ENCODE measurements around the gene PXN. TPM values are rescaled to one million over a fixed set of nuclear protein-coding genes. Genes with fewer than 3 reads are reported as not detected.
A peak's percentile ranks its signal among the peaks of the same experiment; 100 is the strongest.

PXN gene
- total and polyA plus RNA-seq, 2 experiments from 2014 or later, result 38.4 to 76.0 TPM

DNA sequence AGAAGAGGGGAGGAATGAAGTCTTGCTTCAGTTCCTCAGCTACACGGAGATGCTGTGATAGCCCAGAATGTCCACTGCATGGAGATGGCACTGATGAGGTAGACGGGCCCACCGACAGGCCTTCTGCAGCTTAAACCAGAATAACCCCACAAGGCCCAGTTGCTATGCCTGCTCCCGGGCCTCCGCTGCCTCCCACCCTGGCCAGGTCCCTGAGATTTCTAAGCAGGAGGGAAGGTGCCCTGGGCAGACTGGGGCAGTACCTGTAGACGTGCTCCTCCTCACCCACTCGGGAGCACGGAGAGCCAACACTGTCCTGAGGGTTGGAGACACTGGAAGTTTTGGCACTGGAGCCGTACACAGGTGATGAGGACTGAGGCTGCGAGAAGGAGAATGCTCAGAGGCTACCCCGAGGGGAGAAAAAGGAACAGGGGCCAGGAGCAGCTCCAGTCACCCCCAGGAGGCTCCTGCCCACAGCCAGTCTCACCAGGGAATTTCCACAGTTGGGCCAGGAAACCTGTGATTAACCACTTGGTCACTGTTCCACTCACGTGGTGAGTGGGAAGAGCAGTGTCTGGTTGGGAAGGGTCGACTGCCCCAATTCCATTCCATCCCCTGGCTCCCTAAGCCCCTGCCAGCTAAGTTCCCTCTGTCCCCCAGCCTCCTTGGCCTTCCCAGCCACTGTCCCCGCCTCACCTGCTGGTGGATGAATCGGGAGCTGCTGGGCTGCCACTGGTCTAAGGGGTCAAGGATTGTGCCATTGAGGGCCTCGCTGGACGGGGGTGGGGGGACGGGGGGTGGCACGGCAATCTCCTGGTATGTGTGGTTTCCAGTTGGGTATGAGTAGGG lies 41.8 kb downstream of the PXN start:
- TF ChIP-seq NANOG (IDR thresholded peaks at IDR 0.05; ENCODE audit: borderline replicate concordance) (no peak), POLR2AphosphoS5 (IDR thresholded peaks at IDR 0.05; ENCODE audit: low read depth) (no peak), ZNF331 (CRISPR knock-in tag; IDR thresholded peaks at IDR 0.05; ENCODE audit: low read depth) (no peak), EZH2 (IDR thresholded peaks at IDR 0.05; ENCODE audit: low read depth, unreplicated experiment) (no peak), CREB1 (CRISPR knock-in tag; IDR thresholded peaks at IDR 0.05; ENCODE audit: low read depth) (no peak), EZH2phosphoT487 (IDR thresholded peaks at IDR 0.05; ENCODE audit: unreplicated experiment) (no peak), ZNF114 (CRISPR knock-in tag; IDR thresholded peaks at IDR 0.05) (no peak), STAT1 (IDR thresholded peaks at IDR 0.05; ENCODE audit: unreplicated experiment) (no peak)
- TF ChIP-seq, protein P1, sequence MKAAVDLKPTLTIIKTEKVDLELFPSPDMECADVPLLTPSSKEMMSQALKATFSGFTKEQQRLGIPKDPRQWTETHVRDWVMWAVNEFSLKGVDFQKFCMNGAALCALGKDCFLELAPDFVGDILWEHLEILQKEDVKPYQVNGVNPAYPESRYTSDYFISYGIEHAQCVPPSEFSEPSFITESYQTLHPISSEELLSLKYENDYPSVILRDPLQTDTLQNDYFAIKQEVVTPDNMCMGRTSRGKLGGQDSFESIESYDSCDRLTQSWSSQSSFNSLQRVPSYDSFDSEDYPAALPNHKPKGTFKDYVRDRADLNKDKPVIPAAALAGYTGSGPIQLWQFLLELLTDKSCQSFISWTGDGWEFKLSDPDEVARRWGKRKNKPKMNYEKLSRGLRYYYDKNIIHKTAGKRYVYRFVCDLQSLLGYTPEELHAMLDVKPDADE (IDR thresholded peaks at IDR 0.05), result no peak
- TF ChIP-seq, protein P2, sequence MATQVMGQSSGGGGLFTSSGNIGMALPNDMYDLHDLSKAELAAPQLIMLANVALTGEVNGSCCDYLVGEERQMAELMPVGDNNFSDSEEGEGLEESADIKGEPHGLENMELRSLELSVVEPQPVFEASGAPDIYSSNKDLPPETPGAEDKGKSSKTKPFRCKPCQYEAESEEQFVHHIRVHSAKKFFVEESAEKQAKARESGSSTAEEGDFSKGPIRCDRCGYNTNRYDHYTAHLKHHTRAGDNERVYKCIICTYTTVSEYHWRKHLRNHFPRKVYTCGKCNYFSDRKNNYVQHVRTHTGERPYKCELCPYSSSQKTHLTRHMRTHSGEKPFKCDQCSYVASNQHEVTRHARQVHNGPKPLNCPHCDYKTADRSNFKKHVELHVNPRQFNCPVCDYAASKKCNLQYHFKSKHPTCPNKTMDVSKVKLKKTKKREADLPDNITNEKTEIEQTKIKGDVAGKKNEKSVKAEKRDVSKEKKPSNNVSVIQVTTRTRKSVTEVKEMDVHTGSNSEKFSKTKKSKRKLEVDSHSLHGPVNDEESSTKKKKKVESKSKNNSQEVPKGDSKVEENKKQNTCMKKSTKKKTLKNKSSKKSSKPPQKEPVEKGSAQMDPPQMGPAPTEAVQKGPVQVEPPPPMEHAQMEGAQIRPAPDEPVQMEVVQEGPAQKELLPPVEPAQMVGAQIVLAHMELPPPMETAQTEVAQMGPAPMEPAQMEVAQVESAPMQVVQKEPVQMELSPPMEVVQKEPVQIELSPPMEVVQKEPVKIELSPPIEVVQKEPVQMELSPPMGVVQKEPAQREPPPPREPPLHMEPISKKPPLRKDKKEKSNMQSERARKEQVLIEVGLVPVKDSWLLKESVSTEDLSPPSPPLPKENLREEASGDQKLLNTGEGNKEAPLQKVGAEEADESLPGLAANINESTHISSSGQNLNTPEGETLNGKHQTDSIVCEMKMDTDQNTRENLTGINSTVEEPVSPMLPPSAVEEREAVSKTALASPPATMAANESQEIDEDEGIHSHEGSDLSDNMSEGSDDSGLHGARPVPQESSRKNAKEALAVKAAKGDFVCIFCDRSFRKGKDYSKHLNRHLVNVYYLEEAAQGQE (IDR thresholded peaks at IDR 0.05; ENCODE audit: unreplicated experiment), result no peak
- TF ChIP-seq, protein P3, sequence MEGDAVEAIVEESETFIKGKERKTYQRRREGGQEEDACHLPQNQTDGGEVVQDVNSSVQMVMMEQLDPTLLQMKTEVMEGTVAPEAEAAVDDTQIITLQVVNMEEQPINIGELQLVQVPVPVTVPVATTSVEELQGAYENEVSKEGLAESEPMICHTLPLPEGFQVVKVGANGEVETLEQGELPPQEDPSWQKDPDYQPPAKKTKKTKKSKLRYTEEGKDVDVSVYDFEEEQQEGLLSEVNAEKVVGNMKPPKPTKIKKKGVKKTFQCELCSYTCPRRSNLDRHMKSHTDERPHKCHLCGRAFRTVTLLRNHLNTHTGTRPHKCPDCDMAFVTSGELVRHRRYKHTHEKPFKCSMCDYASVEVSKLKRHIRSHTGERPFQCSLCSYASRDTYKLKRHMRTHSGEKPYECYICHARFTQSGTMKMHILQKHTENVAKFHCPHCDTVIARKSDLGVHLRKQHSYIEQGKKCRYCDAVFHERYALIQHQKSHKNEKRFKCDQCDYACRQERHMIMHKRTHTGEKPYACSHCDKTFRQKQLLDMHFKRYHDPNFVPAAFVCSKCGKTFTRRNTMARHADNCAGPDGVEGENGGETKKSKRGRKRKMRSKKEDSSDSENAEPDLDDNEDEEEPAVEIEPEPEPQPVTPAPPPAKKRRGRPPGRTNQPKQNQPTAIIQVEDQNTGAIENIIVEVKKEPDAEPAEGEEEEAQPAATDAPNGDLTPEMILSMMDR (conservative IDR thresholded peaks at IDR 0.05; ENCODE audit: low read depth in 2 of 2), result no peak
- peaks cover 36% of the 10 kb centered on the region for H3K4me1 Mint-ChIP-seq
- Histone ChIP-seq H3K79me2 (replicated peaks; ENCODE audit: insufficient read depth) (peaks cover 22% of the 10 kb centered on the region), H3F3A (replicated peaks; ENCODE audit: low read depth) (0 out of 2 replicates have a peak, but pooled peaks cover 10% of the 10 kb centered on the region), H3K4me1 (ENCODE audit: insufficient read depth) (peaks cover 15% of the 10 kb centered on the region), H3K27me3 (ENCODE audit: insufficient read depth) (no peaks in the 10 kb centered on the region), H3K4me3 (no peak overlapping the region), H3K4me2 (no peak overlapping the region), H3K27ac (ENCODE audit: low read depth) (no peak overlapping the region), H2AFZ (no peak overlapping the region), H3K36me3 (ENCODE audit: insufficient read depth) (no peaks in the 10 kb centered on the region; the same call in 1 of the 2 replicates), H3K9me2 (ENCODE audit: insufficient read depth) (no peaks in the 10 kb centered on the region), H4K20me1 (replicated peaks; ENCODE audit: insufficient read depth) (peaks cover 2% of the 10 kb centered on the region; the same call in 1 of the 2 replicates)
- no peak overlapping the region for H3K4me3 Mint-ChIP-seq
- peaks cover 24% of the 10 kb centered on the region for H3K27me3 Mint-ChIP-seq (ENCODE audit: insufficient read depth, low read depth, poor library complexity)
- no peak for ATAC-seq
- no peak for DNase-seq (ENCODE audit: low spot score)
- H3K9me3 Mint-ChIP-seq, result no peaks in the 10 kb centered on the region
- H3K27ac Mint-ChIP-seq, result peak overlapping the region; percentile 65; the same call in 1 of the 2 replicates
- peaks cover 50% of the 10 kb centered on the region for H3K36me3 Mint-ChIP-seq (ENCODE audit: low read depth)

All from GM23338 (cell line).